Measurements from ENCODE around the gene UNG. TPM values are rescaled to one million over a fixed set of nuclear protein-coding genes. Genes with fewer than 3 reads are reported as not detected.
A peak's percentile ranks its signal among the peaks of the same experiment; 100 is the strongest.

UNG gene
- total and polyA plus RNA-seq, 8 donors, result 13.8 to 27.2 (median 18.6) TPM

DNA sequence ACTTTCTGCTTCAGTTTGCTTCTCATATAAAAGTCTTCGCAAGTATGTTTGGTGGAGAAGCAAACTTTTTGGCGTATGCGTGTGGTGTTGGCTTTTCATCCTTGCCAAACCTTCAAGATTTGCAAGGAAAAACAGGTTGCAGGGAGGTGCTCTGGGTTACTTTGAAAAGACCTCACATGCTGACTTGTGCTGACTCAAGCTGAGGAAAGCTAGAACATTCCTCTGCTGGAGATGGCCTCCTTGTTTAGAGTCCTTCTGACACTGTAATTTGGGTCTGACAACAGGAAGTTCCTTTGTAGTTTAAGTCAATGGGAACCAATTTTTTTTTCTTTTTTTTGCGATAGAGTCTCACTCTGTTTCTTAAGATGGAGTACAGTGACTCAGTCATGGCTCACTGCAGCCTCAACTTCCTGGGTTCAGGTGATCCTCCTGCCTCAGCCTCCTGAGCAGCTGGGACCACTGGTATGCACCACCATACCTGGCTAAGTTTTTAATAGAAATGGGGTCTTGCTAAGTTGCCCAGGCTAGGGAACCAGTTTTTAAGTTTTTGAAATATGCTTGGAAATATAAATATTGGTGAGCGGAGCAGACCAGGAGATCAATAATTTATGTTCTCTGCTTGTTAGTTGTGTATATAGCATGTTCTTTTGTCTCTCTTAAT is 16.4 kb downstream of the UNG start:
- H3K9me3 ChIP-seq, result no peaks in the 10 kb centered on the region
- TF ChIP-seq POLR2A (IDR thresholded peaks at IDR 0.05), result no peak
- TF ChIP-seq EP300 (IDR thresholded peaks at IDR 0.05), result no peak
- TF ChIP-seq, protein P1, sequence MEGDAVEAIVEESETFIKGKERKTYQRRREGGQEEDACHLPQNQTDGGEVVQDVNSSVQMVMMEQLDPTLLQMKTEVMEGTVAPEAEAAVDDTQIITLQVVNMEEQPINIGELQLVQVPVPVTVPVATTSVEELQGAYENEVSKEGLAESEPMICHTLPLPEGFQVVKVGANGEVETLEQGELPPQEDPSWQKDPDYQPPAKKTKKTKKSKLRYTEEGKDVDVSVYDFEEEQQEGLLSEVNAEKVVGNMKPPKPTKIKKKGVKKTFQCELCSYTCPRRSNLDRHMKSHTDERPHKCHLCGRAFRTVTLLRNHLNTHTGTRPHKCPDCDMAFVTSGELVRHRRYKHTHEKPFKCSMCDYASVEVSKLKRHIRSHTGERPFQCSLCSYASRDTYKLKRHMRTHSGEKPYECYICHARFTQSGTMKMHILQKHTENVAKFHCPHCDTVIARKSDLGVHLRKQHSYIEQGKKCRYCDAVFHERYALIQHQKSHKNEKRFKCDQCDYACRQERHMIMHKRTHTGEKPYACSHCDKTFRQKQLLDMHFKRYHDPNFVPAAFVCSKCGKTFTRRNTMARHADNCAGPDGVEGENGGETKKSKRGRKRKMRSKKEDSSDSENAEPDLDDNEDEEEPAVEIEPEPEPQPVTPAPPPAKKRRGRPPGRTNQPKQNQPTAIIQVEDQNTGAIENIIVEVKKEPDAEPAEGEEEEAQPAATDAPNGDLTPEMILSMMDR (IDR thresholded peaks at IDR 0.05), result no peak
- peak in 1 of 3 donors; percentile 83 for TF ChIP-seq POLR2AphosphoS5 (IDR thresholded peaks at IDR 0.05)
- peaks cover 67 to 81% (median 73%) of the 10 kb centered on the region in 4 donors for H3K4me1 ChIP-seq
- intact Hi-C loops (cut with DNase I; ENCODE audit: low total_unique reads), result no loop called here
- peaks cover 0 to 15% (median 12%) of the 10 kb centered on the region in 4 donors for H3K36me3 ChIP-seq
- peak overlapping the region; percentile 81 to 95 (median 93) for H3K27ac ChIP-seq
- WGBS, 5 donors, result 44 to 57% (median 49%) methylated on average over 5 of the region's 5 CpGs
- H3K27me3 ChIP-seq, result no peaks in the 10 kb centered on the region
- DNase-seq, result no peak
- H3K4me3 ChIP-seq, result peak overlapping the region in 1 of 4 donors; percentile 20

DNA sequence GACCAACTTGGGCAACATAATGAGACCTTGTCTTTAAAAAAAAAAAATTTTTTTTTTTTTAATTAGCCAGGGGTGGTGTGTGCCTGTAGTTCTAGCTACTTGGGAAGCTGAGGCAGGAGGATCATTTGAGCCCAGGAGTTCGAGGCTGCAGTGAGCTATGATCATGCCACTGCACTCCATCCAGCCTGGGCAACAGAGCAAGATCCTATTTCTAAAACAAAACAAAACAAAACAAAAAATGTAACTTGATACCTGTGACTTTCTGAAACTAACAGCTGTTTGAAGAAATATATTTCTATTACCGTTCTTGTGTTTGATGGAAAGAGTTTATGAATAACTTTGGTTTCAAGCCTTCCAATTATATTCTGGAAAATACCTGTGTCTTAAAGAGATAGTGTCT is 17.2 kb downstream of the UNG start:
- H3K4me1 ChIP-seq, result peaks cover 75 to 89% (median 81%) of the 10 kb centered on the region in 4 donors
- TF ChIP-seq POLR2A (IDR thresholded peaks at IDR 0.05) (no peak), EP300 (IDR thresholded peaks at IDR 0.05) (no peak), POLR2AphosphoS5 (IDR thresholded peaks at IDR 0.05) (no peak)
- TF ChIP-seq, protein P1 (IDR thresholded peaks at IDR 0.05), result no peak
- H3K27me3 ChIP-seq, result no peaks in the 10 kb centered on the region
- peaks cover 0 to 7% (median 6%) of the 10 kb centered on the region in 4 donors for H3K36me3 ChIP-seq
- intact Hi-C loops (cut with DNase I; ENCODE audit: low total_unique reads), result no loop called here
- no peak for DNase-seq
- no peaks in the 10 kb centered on the region for H3K9me3 ChIP-seq
- peak overlapping the region; percentile 65 to 95 (median 93) for H3K27ac ChIP-seq
- 40 to 57% (median 44%) methylated on average over 2 of the region's 2 CpGs for WGBS, 5 donors
- H3K4me3 ChIP-seq, result no peak overlapping the region

DNA sequence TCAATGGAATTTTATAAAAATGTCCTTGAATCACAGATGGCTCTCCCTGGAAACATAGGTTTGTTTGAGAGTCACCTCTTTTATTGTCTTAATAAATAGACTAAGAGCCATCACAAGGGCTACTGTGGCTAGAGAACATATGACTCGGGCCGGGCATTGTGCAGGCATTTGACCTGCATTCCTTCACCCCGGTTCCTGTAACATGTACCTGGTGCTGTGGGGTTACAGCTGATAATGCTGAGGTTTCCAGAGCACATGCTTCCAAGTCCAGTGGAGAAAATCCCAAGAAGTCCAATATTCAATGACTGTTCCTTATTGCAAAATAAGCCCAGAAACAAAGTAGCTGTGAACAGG is 18.0 kb downstream of the UNG start:
- Histone ChIP-seq H3K4me1 (peaks cover 77 to 89% (median 83%) of the 10 kb centered on the region in 4 donors), H3K9me3 (no peaks in the 10 kb centered on the region), H3K27ac (peak overlapping the region; percentile 56 to 95 (median 93)), H3K27me3 (no peaks in the 10 kb centered on the region), H3K36me3 (no peaks in the 10 kb centered on the region), H3K4me3 (peak overlapping the region in 1 of 4 donors; percentile 11)
- no peak for DNase-seq
- intact Hi-C loops (cut with DNase I; ENCODE audit: low total_unique reads), result no loop called here
- WGBS, 5 donors, result 28 to 49% (median 35%) methylated on average over 3 of the region's 3 CpGs
- TF ChIP-seq, protein P1 (IDR thresholded peaks at IDR 0.05), result no peak
- no peak for TF ChIP-seq POLR2AphosphoS5 (IDR thresholded peaks at IDR 0.05)
- no peak for TF ChIP-seq EP300 (IDR thresholded peaks at IDR 0.05)
- TF ChIP-seq POLR2A (IDR thresholded peaks at IDR 0.05), result no peak

DNA sequence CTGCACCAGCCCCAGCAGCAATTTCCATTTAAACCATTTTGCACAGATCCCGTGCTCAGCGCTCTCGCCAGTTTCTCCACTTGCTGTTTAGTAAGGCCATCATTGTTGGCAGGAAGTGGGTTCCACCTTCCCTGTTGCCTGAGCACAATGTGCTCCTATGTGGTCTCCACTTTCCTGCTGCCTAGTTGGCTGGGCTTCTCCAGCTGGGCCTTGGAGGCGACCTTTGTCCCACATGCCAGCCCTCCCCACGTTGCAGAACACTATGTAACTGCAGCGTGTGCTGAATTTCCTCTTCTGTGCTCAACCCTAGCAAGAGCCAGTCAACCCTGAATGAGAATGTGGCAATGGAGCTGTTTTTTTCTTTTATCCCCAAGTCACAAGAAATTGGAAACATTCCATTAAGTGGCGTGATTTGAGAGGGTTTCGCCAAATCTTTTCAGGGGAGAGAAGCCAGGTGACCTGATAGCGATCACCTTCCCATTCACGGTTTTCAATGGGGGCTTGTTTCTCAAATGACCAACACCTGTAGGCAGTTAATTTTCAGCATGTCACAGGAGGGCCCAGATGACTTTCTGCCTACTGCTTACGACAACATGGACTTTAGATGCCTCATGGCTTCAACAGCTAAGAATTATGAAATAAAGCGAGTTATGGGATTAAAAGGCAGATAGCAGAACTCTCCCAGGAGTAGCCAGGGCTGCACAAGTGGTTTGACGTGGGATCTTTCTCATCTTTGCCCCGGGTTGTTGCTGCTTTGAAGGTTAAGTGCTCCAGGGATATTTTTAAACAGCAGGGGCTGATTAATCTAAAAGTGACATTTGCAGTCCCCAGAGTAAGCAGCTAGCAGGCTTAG is 18.6 kb downstream of the UNG start, which contains the start of gene ACACB:
Gene ACACB, plus strand, starts transcription at position 830 of the 853 bp plus-strand sequence. CDS start 22,819 bp downstream, outside the sequence.
- peak within 1 kb of the TSS in 3 of 4 donors; percentile 11 to 26 (median 21) for H3K4me3 ChIP-seq
- peak within 1 kb of the TSS; percentile 56 to 95 (median 93) for H3K27ac ChIP-seq
- peak; percentile 85 to 86 for DNase-seq
- H3K27me3 ChIP-seq, result no peaks in the 10 kb centered on the region
- no peaks in the 10 kb centered on the region for H3K36me3 ChIP-seq
- H3K9me3 ChIP-seq, result no peaks in the 10 kb centered on the region
- TF ChIP-seq POLR2A (IDR thresholded peaks at IDR 0.05), result peak in 1 of 4 donors; percentile 30
- TF ChIP-seq POLR2AphosphoS5 (IDR thresholded peaks at IDR 0.05), result peak; percentile 89 to 98 (median 96)
- TF ChIP-seq, protein P1 (IDR thresholded peaks at IDR 0.05), result no peak
- peak; percentile 95 for TF ChIP-seq EP300 (IDR thresholded peaks at IDR 0.05)
- peaks cover 73 to 89% (median 81%) of the 10 kb centered on the region in 4 donors for H3K4me1 ChIP-seq
- intact Hi-C loops (cut with DNase I; ENCODE audit: low total_unique reads), result no loop called here
- WGBS, 5 donors, result 23 to 34% (median 27%) methylated on average over 14 of the region's 14 CpGs

All from stomach (tissue), 9 donors.